ENCODE measurements around the gene MCM8. TPM values are rescaled to one million over a fixed set of nuclear protein-coding genes. Genes with fewer than 3 reads are reported as not detected.

The MCM8 gene
- total and polyA plus RNA-seq, 7 experiments from 2014 or later: 0.29 to 22.7 (median 5.1) TPM

DNA sequence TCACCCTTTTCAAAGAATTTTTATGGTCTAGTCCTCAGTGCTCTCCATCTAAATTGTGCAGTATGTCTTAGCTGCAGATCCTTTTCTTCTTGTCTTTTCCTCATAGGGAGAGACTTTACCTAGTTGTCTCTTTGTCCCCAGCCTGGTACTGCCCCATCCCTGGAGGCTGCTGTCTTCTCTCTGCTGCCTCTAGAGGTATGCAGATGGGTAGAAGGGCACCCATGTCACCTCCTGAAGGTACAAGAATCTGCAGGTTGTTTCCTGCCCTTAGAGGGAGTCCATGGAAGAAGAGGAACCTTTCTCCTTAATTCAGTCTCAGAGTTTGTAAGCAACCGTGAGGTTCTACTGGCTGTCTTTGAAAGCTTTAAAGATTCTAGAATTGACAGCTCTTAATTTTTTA lies 39.1 kb downstream of the MCM8 start:
- Mint-ChIP-seq H3K9me3 (no peaks in the 10 kb centered on the region), H3K27me3 (no peaks in the 10 kb centered on the region), H3K4me1 (peaks cover 0 to 12% (median 7%) of the 10 kb centered on the region in 7 donors), H3K36me3 (peaks cover 0 to 22% (median 11%) of the 10 kb centered on the region in 5 donors), H3K27ac (peak overlapping the region in 1 of 9 donors; percentile 42), H3K4me3 (no peak overlapping the region)
- Histone ChIP-seq H3K9me3 (ENCODE audit: control insufficient read depth in 2 of 3, low read length in 3 of 3) (no peaks in the 10 kb centered on the region), H3K27me3 (ENCODE audit: control insufficient read depth in 2 of 2, insufficient read depth in 2 of 2, low read length in 2 of 2) (no peaks in the 10 kb centered on the region), H3K36me3 (ENCODE audit: control insufficient read depth in 2 of 3, insufficient read depth in 3 of 3, low read length in 3 of 3) (peaks cover 0 to 6% (median 0%) of the 10 kb centered on the region in 3 experiments), H3K27ac (ENCODE audit: low read depth, low read length) (no peak overlapping the region), H3K4me1 (ENCODE audit: control insufficient read depth in 2 of 2, insufficient read depth in 2 of 2, low read length in 2 of 2) (no peaks in the 10 kb centered on the region), H3K4me3 (ENCODE audit: low read length) (no peak overlapping the region)
- ChIA-PET CTCF (interaction anchor here (0.7 kb wide), 1 partner anchor 41 kb away, joined by 3 read pairs; no protein-coding TSS in a partner anchor), POLR2A (interaction anchor here (0.6 kb wide), 1 partner anchor 20 kb away, joined by 3 read pairs; no protein-coding TSS in a partner anchor)
- DNase-seq (no peak), ATAC-seq (no peak)
- intact Hi-C loops (cut with micrococcal nuclease): loop anchor here in 1 of 2 donors (2.0 kb wide), 1 partner anchor 13 kb away; no protein-coding TSS in a partner anchor

DNA sequence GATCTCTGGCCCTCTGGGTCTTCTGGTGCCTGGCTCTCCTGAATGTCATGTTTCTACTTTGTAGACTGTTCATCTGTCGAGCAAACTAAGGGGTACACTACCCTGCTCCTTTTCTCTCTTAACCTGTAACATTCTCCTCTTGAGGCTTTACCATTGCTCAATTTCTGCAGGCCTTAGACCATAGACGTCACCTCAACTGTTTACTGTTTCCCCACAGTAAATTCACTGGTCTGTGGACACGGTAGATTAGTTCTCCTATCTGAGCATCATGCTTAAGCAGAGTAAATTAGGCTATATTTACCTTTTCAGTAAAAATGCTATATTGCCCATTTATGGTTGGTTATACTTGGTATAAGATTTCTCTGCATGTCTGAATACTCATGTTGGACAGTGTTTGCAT lies 40.5 kb downstream of the MCM8 start:
- DNase-seq (no peak), ATAC-seq (no peak)
- H3K4me3 ChIP-seq (ENCODE audit: low read length): no peak overlapping the region
- ChIA-PET POLR2A (no interaction called here), CTCF (no interaction called here)
- H3K36me3 ChIP-seq (ENCODE audit: control insufficient read depth in 2 of 3, insufficient read depth in 3 of 3, low read length in 3 of 3): peaks cover 0 to 6% (median 4%) of the 10 kb centered on the region in 3 experiments
- no peaks in the 10 kb centered on the region for H3K9me3 ChIP-seq (ENCODE audit: control insufficient read depth in 2 of 3, low read length in 3 of 3)
- Mint-ChIP-seq H3K36me3 (peaks cover 0 to 25% (median 13%) of the 10 kb centered on the region in 5 donors), H3K9me3 (no peaks in the 10 kb centered on the region), H3K4me3 (no peak overlapping the region), H3K4me1 (peaks cover 0 to 18% (median 14%) of the 10 kb centered on the region in 7 donors), H3K27ac (peak overlapping the region in 6 of 9 donors; percentile 13 to 49 (median 42)), H3K27me3 (no peaks in the 10 kb centered on the region)
- no peaks in the 10 kb centered on the region for H3K27me3 ChIP-seq (ENCODE audit: control insufficient read depth in 2 of 2, insufficient read depth in 2 of 2, low read length in 2 of 2)
- intact Hi-C loops (cut with micrococcal nuclease): no loop called here
- H3K27ac ChIP-seq (ENCODE audit: low read depth, low read length): no peak overlapping the region
- H3K4me1 ChIP-seq (ENCODE audit: control insufficient read depth in 2 of 2, insufficient read depth in 2 of 2, low read length in 2 of 2): peaks cover 0 to 2% of the 10 kb centered on the region in 2 donors

- Mint-ChIP-seq H3K4me1 (peaks cover 3 to 25% (median 21%) of the 10 kb centered on the region in 7 donors), H3K36me3 (peaks cover 0 to 23% (median 15%) of the 10 kb centered on the region in 5 donors), H3K9me3 (no peaks in the 10 kb centered on the region), H3K4me3 (no peak overlapping the region), H3K27ac (peak overlapping the region in 7 of 9 donors; percentile 2 to 68 (median 14)), H3K27me3 (no peaks in the 10 kb centered on the region)
- POLR2A ChIA-PET: interaction anchor here (0.5 to 0.7 kb wide), 2 partner anchors 12 to 31 kb away, joined by 3 read pairs; no protein-coding TSS in a partner anchor
- no peak overlapping the region for H3K4me3 ChIP-seq (ENCODE audit: low read length)
- no peak for ATAC-seq
- peaks cover 2 to 10% of the 10 kb centered on the region in 2 donors for H3K4me1 ChIP-seq (ENCODE audit: control insufficient read depth in 2 of 2, insufficient read depth in 2 of 2, low read length in 2 of 2)
- H3K9me3 ChIP-seq (ENCODE audit: control insufficient read depth in 2 of 3, low read length in 3 of 3): no peaks in the 10 kb centered on the region
- intact Hi-C loops (cut with micrococcal nuclease): no loop called here
- no peak overlapping the region for H3K27ac ChIP-seq (ENCODE audit: low read depth, low read length)
- H3K36me3 ChIP-seq (ENCODE audit: control insufficient read depth in 2 of 3, insufficient read depth in 3 of 3, low read length in 3 of 3): peaks cover 0 to 4% (median 0%) of the 10 kb centered on the region in 3 experiments
- CTCF ChIA-PET: interaction anchor here (1.1 kb wide), 1 partner anchor 12 kb away, joined by 3 read pairs; no protein-coding TSS in a partner anchor
- no peaks in the 10 kb centered on the region for H3K27me3 ChIP-seq (ENCODE audit: control insufficient read depth in 2 of 2, insufficient read depth in 2 of 2, low read length in 2 of 2)
- no peak for DNase-seq
Measured at GRCh38 chr20:5991623-5992441, 41.4 kb downstream of the MCM8 start.

GRCh38 chr20:5996765-5997164 lies 46.3 kb downstream of the MCM8 start:
- H3K4me1 ChIP-seq (ENCODE audit: control insufficient read depth in 2 of 2, insufficient read depth in 2 of 2, low read length in 2 of 2): peaks cover 9 to 27% of the 10 kb centered on the region in 2 donors
- H3K9me3 Mint-ChIP-seq: no peaks in the 10 kb centered on the region
- ATAC-seq (peak; percentile 93), DNase-seq (peak in 8 of 9 donors; percentile 5 to 49 (median 28))
- peak overlapping the region; percentile 46 for H3K27ac ChIP-seq (ENCODE audit: low read depth, low read length)
- POLR2A ChIA-PET: interaction anchor here (0.6 to 1.2 kb wide), 3 partner anchors 9 to 34 kb away, joined by 4 read pairs; no protein-coding TSS in a partner anchor
- H3K27me3 Mint-ChIP-seq: no peaks in the 10 kb centered on the region
- intact Hi-C loops (cut with micrococcal nuclease): no loop called here
- no peaks in the 10 kb centered on the region for H3K9me3 ChIP-seq (ENCODE audit: control insufficient read depth in 2 of 3, low read length in 3 of 3)
- H3K27me3 ChIP-seq (ENCODE audit: control insufficient read depth in 2 of 2, insufficient read depth in 2 of 2, low read length in 2 of 2): no peaks in the 10 kb centered on the region
- H3K4me1 Mint-ChIP-seq: peaks cover 4 to 46% (median 35%) of the 10 kb centered on the region in 7 donors
- CTCF ChIA-PET: interaction anchor here (0.7 to 1.0 kb wide), 2 partner anchors 428 to 467 kb away, joined by 3 to 4 read pairs; no protein-coding TSS in a partner anchor
- peaks cover 0 to 12% (median 3%) of the 10 kb centered on the region in 5 donors for H3K36me3 Mint-ChIP-seq
- H3K36me3 ChIP-seq (ENCODE audit: control insufficient read depth in 2 of 3, insufficient read depth in 3 of 3, low read length in 3 of 3): peaks cover 0 to 4% (median 0%) of the 10 kb centered on the region in 3 experiments
- H3K27ac Mint-ChIP-seq: peak overlapping the region; percentile 16 to 92 (median 84)
- no peak overlapping the region for H3K4me3 ChIP-seq (ENCODE audit: low read length)
- H3K4me3 Mint-ChIP-seq: peak overlapping the region in 7 of 10 donors; percentile 12 to 72 (median 16)

GRCh38 chr20:5999783-6000182 lies 49.3 kb downstream of the MCM8 start:
- Histone ChIP-seq H3K4me3 (ENCODE audit: low read length) (no peak overlapping the region), H3K4me1 (ENCODE audit: control insufficient read depth in 2 of 2, insufficient read depth in 2 of 2, low read length in 2 of 2) (peaks cover 9 to 27% of the 10 kb centered on the region in 2 donors), H3K9me3 (ENCODE audit: control insufficient read depth in 2 of 3, low read length in 3 of 3) (no peaks in the 10 kb centered on the region), H3K27me3 (ENCODE audit: control insufficient read depth in 2 of 2, insufficient read depth in 2 of 2, low read length in 2 of 2) (no peaks in the 10 kb centered on the region), H3K36me3 (ENCODE audit: control insufficient read depth in 2 of 3, insufficient read depth in 3 of 3, low read length in 3 of 3) (peaks cover 0 to 4% (median 0%) of the 10 kb centered on the region in 3 experiments), H3K27ac (ENCODE audit: low read depth, low read length) (no peak overlapping the region)
- DNase-seq (no peak), ATAC-seq (no peak)
- POLR2A ChIA-PET: no interaction called here
- Mint-ChIP-seq H3K27me3 (no peaks in the 10 kb centered on the region), H3K4me3 (no peak overlapping the region), H3K27ac (no peak overlapping the region), H3K9me3 (no peaks in the 10 kb centered on the region), H3K4me1 (peaks cover 4 to 58% (median 46%) of the 10 kb centered on the region in 7 donors), H3K36me3 (peaks cover 0 to 14% (median 3%) of the 10 kb centered on the region in 5 donors)
- CTCF ChIA-PET: no interaction called here
- intact Hi-C loops (cut with micrococcal nuclease): no loop called here

GRCh38 chr20:6000871-6001270 lies 50.4 kb downstream of the MCM8 start:
- ATAC-seq (no peak), DNase-seq (no peak)
- H3K27me3 ChIP-seq (ENCODE audit: control insufficient read depth in 2 of 2, insufficient read depth in 2 of 2, low read length in 2 of 2): no peaks in the 10 kb centered on the region
- intact Hi-C loops (cut with micrococcal nuclease): no loop called here
- Mint-ChIP-seq H3K27ac (peak overlapping the region in 7 of 9 donors; percentile 7 to 84 (median 57)), H3K4me1 (peaks cover 4 to 57% (median 46%) of the 10 kb centered on the region in 7 donors), H3K4me3 (peak overlapping the region in 1 of 10 donors; percentile 16), H3K27me3 (no peaks in the 10 kb centered on the region), H3K9me3 (no peaks in the 10 kb centered on the region), H3K36me3 (peaks cover 0 to 12% (median 0%) of the 10 kb centered on the region in 5 donors)
- ChIA-PET POLR2A (no interaction called here), CTCF (interaction anchor here (0.7 to 1.2 kb wide), 2 partner anchors 396 to 472 kb away, joined by 3 to 4 read pairs; no protein-coding TSS in a partner anchor)
- peaks cover 0 to 4% (median 0%) of the 10 kb centered on the region in 3 experiments for H3K36me3 ChIP-seq (ENCODE audit: control insufficient read depth in 2 of 3, insufficient read depth in 3 of 3, low read length in 3 of 3)
- H3K9me3 ChIP-seq (ENCODE audit: control insufficient read depth in 2 of 3, low read length in 3 of 3): no peaks in the 10 kb centered on the region
- no peak overlapping the region for H3K4me3 ChIP-seq (ENCODE audit: low read length)
- H3K4me1 ChIP-seq (ENCODE audit: control insufficient read depth in 2 of 2, insufficient read depth in 2 of 2, low read length in 2 of 2): peaks cover 13 to 26% of the 10 kb centered on the region in 2 donors
- H3K27ac ChIP-seq (ENCODE audit: low read depth, low read length): no peak overlapping the region
